Measurements from ENCODE around the gene ZNF740. TPM values are rescaled to one million over a fixed set of nuclear protein-coding genes. Genes with fewer than 3 reads are reported as not detected.
A peak's percentile ranks its signal among the peaks of the same experiment; 100 is the strongest.

ZNF740 gene
- total RNA-seq, 4 donors from 2014 or later = 6.9 to 21.2 (median 9.8) TPM

DNA sequence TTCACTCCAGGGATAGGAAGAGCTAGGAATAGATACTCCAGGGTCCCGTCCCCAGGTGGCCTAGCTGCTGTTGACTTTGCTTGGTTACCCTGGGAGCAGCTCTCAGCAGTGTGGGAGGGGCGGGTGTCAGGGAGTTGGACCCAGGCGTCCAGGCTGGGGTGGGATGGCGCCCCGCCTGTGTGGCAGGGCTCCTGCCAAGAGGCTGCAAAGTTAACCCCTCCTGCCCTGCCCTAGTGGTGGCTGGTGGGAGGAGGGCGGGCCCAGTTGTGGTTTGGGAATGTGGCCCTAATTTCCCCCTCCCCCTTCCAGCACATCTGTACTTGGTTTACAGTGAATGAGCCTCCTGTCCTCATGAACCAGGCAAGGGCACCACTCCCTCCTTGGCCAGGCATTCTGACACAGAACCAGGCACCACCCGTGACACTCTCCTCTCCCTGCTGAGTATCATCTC, 53.2 kb downstream of the ZNF740 start:
- Histone ChIP-seq H3K36me3 (peaks cover 0 to 5% (median 0%) of the 10 kb centered on the region in 3 donors), H3K27ac (peak overlapping the region; percentile 95 to 100 (median 98)), H3K4me3 (peak overlapping the region in 2 of 4 donors; percentile 78 to 90), H3K27me3 (no peaks in the 10 kb centered on the region), H3K4me1 (peaks cover 36 to 82% (median 54%) of the 10 kb centered on the region in 3 donors), H3K9me3 (no peaks in the 10 kb centered on the region)
- TF ChIP-seq, protein P1, sequence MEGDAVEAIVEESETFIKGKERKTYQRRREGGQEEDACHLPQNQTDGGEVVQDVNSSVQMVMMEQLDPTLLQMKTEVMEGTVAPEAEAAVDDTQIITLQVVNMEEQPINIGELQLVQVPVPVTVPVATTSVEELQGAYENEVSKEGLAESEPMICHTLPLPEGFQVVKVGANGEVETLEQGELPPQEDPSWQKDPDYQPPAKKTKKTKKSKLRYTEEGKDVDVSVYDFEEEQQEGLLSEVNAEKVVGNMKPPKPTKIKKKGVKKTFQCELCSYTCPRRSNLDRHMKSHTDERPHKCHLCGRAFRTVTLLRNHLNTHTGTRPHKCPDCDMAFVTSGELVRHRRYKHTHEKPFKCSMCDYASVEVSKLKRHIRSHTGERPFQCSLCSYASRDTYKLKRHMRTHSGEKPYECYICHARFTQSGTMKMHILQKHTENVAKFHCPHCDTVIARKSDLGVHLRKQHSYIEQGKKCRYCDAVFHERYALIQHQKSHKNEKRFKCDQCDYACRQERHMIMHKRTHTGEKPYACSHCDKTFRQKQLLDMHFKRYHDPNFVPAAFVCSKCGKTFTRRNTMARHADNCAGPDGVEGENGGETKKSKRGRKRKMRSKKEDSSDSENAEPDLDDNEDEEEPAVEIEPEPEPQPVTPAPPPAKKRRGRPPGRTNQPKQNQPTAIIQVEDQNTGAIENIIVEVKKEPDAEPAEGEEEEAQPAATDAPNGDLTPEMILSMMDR (IDR thresholded peaks at IDR 0.05) = peak in 1 of 6 experiments; percentile 33
- no peak for TF ChIP-seq POLR2A (IDR thresholded peaks at IDR 0.05)
- intact Hi-C loops (cut with DNase I) = no loop called here
- 17 to 36% methylated on average over 1 to 3 of the region's 7 CpGs for WGBS, 2 donors
- DNase-seq = no peak

DNA sequence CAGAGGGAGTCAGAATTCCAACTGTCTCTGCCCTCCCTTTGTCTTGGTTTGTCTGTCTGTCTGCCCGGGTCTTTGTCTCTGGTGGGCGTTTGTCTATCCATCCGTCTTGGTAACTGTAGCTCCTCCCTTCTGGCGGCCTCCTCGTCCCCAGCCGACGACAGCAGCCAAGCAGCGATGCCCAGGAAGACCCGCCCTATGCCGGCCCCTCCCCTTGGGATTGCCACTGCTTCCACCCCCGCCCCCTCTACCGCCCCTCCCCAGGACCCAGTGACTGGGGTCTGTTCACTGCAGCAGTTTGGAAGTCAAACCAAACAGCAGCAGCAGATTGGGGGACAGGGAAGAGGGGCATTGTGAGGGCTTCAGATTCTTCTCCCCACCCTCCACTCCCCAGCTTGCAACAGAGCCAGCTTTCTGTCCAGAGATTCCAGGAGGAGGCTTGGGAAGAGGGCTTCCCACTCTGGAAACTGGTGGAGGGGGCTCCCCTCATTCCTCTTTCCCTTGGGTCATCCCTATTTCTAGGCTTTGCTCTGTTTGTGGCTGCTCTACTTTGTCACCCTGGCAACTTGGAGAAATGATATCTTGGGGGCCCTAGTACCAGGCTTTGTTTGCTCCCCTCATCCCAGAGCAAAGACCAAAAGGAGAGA, 53.9 kb downstream of the ZNF740 start:
- H3K36me3 ChIP-seq = no peaks in the 10 kb centered on the region
- H3K4me3 ChIP-seq = no peak overlapping the region
- no peaks in the 10 kb centered on the region for H3K27me3 ChIP-seq
- 15 to 29% methylated on average over 4 to 9 of the region's 12 CpGs for WGBS, 2 donors
- intact Hi-C loops (cut with DNase I) = no loop called here
- TF ChIP-seq POLR2A (IDR thresholded peaks at IDR 0.05) = no peak
- TF ChIP-seq, protein P1 (IDR thresholded peaks at IDR 0.05) = no peak
- H3K27ac ChIP-seq = peak overlapping the region; percentile 95 to 100 (median 98)
- no peak for DNase-seq
- no peaks in the 10 kb centered on the region for H3K9me3 ChIP-seq
- peaks cover 34 to 75% (median 49%) of the 10 kb centered on the region in 3 donors for H3K4me1 ChIP-seq

DNA sequence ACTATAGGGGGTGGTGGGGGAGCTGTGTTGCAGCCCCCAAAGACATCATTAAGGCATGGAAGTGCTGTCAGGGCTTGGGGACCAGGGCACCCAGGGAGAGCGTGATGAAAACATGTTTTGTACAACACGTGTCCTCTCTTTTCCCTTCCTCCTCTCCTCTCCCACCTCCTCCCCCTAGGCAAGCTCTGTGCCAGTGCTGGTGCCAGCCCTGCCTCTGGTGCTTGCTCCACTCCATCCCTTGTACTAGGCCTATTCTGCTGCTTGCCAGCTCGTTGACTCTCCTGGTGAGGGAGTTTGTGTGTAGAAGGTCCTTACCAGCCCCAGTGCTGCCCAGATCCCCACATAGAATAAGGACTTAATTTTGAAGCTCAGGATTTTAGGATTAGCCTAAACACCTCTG, 54.6 kb downstream of the ZNF740 start:
- Histone ChIP-seq H3K27me3 (no peaks in the 10 kb centered on the region), H3K36me3 (no peaks in the 10 kb centered on the region), H3K4me1 (peaks cover 34 to 68% (median 41%) of the 10 kb centered on the region in 3 donors), H3K4me3 (no peak overlapping the region), H3K27ac (peak overlapping the region in 3 of 4 donors; percentile 95 to 100 (median 98)), H3K9me3 (no peaks in the 10 kb centered on the region)
- TF ChIP-seq, protein P1 (IDR thresholded peaks at IDR 0.05) = no peak
- no peak for TF ChIP-seq POLR2A (IDR thresholded peaks at IDR 0.05)
- no peak for DNase-seq
- 33 to 39% methylated on average over 3 of the region's 3 CpGs for WGBS, 2 donors
- intact Hi-C loops (cut with DNase I) = no loop called here

DNA sequence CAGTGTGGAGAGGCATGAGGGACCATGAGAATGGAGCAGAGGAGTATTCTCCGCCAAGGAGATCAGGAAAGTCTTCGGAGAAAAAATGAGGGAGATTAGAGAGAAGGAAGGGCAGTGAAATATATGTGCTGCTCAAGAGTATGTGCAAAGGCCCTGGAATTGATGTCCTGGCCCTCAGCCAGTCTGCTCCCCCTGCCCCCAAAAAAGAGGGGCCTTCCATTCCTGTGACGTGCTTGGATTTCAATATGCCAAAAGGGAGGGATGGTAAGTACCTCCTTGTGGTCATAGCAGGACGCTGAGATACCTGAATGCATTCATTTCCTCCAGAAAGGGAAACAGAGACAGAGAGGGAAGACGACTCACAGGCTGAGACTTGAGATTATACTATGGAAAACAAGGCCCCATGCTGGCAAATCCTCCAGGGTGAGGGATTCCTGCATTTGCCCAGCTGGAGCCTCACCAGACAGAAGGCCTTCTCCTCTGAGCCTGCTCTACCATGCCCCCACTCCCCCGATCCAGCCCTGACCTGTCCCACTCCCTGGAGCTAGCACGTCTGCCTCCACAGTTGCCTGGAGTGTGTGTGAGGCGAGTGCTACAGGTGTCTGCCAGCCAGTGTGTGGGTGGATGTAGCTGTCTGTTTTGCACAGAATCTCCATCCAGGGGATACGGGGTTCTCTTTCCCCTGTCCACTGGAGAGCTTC, 55.4 kb downstream of the ZNF740 start:
- H3K27me3 ChIP-seq = no peaks in the 10 kb centered on the region
- no peak for DNase-seq
- no peaks in the 10 kb centered on the region for H3K9me3 ChIP-seq
- intact Hi-C loops (cut with DNase I) = no loop called here
- H3K4me3 ChIP-seq = no peak overlapping the region
- no peaks in the 10 kb centered on the region for H3K36me3 ChIP-seq
- 37 to 47% methylated on average over 9 of the region's 9 CpGs for WGBS, 2 donors
- no peak for TF ChIP-seq POLR2A (IDR thresholded peaks at IDR 0.05)
- TF ChIP-seq, protein P1 (IDR thresholded peaks at IDR 0.05) = no peak
- peak overlapping the region; percentile 21 to 100 (median 60) for H3K27ac ChIP-seq
- H3K4me1 ChIP-seq = peaks cover 34 to 60% (median 38%) of the 10 kb centered on the region in 3 donors

Measured in esophagus squamous epithelium (tissue), 5 donors.